Activated T-cell treated with anti-CD3 and anti-CD28 coated beads, Interleukin-2, amount 50 U/mL, for 1 hour (primary cell): ENCODE measurements around the gene COL11A1.
"Not testable (repeated sequence)": the region's sequence is repeated elsewhere in the genome, so short reads cannot be mapped to it uniquely, and the experiment has no call there.

ENCODE experiments used
- DNase-seq: peaks from one replicate; pipeline ENCODE4 v3.0.0-alpha.2; 2020

The COL11A1 gene

GRCh38 chr1:103108376-103109150, at the start of gene COL11A1:
COL11A1 (minus strand) TSS chr1:103108522; CDS start chr1:103108178, 344 bp downstream.
- no peak for DNase-seq

GRCh38 chr1:103156966-103157365, 48.6 kb upstream of the COL11A1 start:
- no peak for DNase-seq

- DNase-seq = no peak
Measured at GRCh38 chr1:103146166-103146565, 37.8 kb upstream of the COL11A1 start.

GRCh38 chr1:103145449-103145848, 37.1 kb upstream of the COL11A1 start:
- DNase-seq = no peak

GRCh38 chr1:103144681-103145080, 36.4 kb upstream of the COL11A1 start:
- no peak for DNase-seq

GRCh38 chr1:103142461-103142860, 34.1 kb upstream of the COL11A1 start:
- DNase-seq = no peak

GRCh38 chr1:103129796-103130195, 21.5 kb upstream of the COL11A1 start:
- DNase-seq = no peak

- no peak for DNase-seq
Measured at GRCh38 chr1:103129255-103129654, 20.9 kb upstream of the COL11A1 start.

GRCh38 chr1:103128256-103128655, 19.9 kb upstream of the COL11A1 start:
- DNase-seq = not testable (repeated sequence)

GRCh38 chr1:103125219-103125618, 16.9 kb upstream of the COL11A1 start:
- DNase-seq = no peak

- DNase-seq = no peak
Measured at GRCh38 chr1:103122983-103123720, 14.8 kb upstream of the COL11A1 start.

GRCh38 chr1:103120981-103121380, 12.7 kb upstream of the COL11A1 start:
- no peak for DNase-seq

GRCh38 chr1:103112546-103112945, 4.2 kb upstream of the COL11A1 start:
- no peak for DNase-seq

- DNase-seq = no peak
Measured at GRCh38 chr1:103111926-103112325, 3.6 kb upstream of the COL11A1 start.

- no peak for DNase-seq
Measured at GRCh38 chr1:103110701-103111100, 2.4 kb upstream of the COL11A1 start.

GRCh38 chr1:103109311-103109920, 1.1 kb upstream of the COL11A1 start:
- no peak for DNase-seq

- no peak for DNase-seq
Measured at GRCh38 chr1:103107741-103108375, 464 bp downstream of the COL11A1 start.

- DNase-seq = no peak
Measured at GRCh38 chr1:103106426-103107341, 1.6 kb downstream of the COL11A1 start.

- no peak for DNase-seq
Measured at GRCh38 chr1:103101399-103101798, 6.9 kb downstream of the COL11A1 start.

- no peak for DNase-seq
Measured at GRCh38 chr1:103089221-103089620, 19.1 kb downstream of the COL11A1 start.

- no peak for DNase-seq
Measured at GRCh38 chr1:103087256-103087655, 21.1 kb downstream of the COL11A1 start.

- DNase-seq = no peak
Measured at GRCh38 chr1:103084181-103084580, 24.1 kb downstream of the COL11A1 start.
